ENCODE results near the gene PRSS8. TPM values are rescaled to one million over a fixed set of nuclear protein-coding genes. Genes with fewer than 3 reads are reported as not detected.
A peak's percentile ranks its signal among the peaks of the same experiment; 100 is the strongest.
"Not testable (repeated sequence)": the region's sequence is repeated elsewhere in the genome, so short reads cannot be mapped to it uniquely, and the experiment has no call there.

PRSS8 gene
- total RNA-seq, 1 experiment from 2014 or later, result 128 TPM

- DNase-seq (ENCODE audit: low spot score), result not testable (repeated sequence)
Observed at GRCh38 chr16:31144418-31144817, 8.9 kb upstream of the PRSS8 start.

GRCh38 chr16:31143694-31144148 is 8.2 kb upstream of the PRSS8 start:
- no peak for DNase-seq (ENCODE audit: low spot score)

DNA sequence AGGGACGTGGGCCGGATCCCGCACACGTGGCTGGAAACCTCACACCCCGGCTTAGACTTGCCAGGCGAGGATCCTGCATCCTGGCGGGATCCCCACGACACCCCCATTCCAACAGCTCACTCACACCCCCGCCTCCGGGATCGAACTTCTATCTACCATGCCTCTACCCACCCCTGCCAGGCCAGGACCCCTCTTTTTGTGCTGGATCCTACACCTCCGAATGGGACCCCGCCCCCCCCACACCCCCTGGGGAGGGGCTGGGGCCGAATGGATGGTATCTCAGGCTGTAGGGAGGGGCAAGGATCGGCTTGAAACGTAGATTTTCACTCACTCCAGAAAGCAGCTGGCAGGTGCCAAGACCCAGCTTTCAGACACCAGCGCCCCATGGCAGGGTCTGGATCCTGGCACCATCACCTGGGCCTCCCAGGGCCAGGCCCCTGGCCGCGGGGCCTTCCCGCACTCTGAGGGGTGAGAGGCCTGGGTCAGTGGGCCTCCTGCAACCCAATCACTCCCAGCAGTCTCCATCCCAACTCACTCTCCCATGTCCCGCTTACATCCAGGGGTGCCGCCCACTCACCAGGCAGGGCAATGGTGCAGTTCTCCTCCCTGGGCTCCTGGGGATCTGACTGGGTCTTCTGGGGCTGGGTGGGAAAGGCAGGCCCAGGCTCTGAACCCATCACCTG is 7.6 kb upstream of the PRSS8 start:
- no peak for DNase-seq (ENCODE audit: low spot score)

- DNase-seq (ENCODE audit: low spot score), result peak; percentile 98
Observed at GRCh38 chr16:31142109-31143010, 6.8 kb upstream of the PRSS8 start.

DNA sequence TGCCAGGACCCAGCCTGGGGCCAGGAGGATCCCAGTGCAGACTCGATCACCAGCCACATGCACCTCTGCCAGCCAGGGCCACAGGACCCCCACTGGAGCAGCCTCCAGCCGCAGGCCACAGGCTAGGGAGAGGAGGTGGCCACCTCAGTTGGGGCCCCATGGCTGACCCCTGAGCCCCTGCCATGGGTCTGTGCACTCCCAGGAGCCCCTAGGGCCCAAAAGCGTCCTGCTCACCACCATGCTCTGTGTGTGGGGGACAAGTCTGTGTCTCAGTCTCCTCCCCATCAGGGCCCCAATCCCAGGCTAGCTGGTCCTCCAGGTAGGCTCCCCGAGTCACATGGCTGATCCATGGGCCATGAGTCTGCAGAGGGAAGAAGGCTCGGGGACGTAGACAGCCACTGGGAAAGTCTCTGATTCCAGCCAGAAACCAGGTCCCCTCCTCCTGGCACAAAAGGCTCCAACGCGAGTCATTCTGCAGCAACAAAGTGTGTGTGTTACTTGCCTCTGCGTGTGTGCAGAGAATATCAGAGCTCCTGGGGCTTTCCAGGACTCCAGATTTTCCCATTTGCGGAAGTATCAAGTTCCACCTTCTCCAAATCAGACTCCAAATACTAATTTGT is 6.1 kb upstream of the PRSS8 start:
- no peak for DNase-seq (ENCODE audit: low spot score)

GRCh38 chr16:31141071-31141469 is 5.5 kb upstream of the PRSS8 start:
- not testable (repeated sequence) for DNase-seq (ENCODE audit: low spot score)

- peak; percentile 93 for DNase-seq (ENCODE audit: low spot score)
Observed at GRCh38 chr16:31138621-31139578, 3.4 kb upstream of the PRSS8 start.

GRCh38 chr16:31136822-31137499 is 1.4 kb upstream of the PRSS8 start:
- DNase-seq (ENCODE audit: low spot score), result not testable (repeated sequence)

DNA sequence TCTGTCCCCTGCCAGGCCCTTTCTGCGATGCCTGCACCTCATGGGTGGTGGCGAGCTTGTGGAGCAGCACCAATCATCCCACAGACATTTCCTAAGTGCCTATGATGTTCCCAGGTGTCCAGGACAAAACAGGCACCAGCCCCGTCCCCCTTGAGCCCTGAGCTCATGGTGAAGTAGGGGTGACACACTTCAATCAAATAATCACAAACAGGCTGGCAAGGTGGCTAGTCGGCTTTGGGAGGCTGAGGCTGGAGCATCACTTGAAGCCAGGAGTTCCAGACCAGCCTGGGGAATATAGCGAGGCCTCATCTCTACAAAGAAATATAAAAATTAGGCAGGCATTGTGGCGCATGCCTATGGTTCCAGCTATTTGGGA is 748 bp upstream of the PRSS8 start:
- no peak for DNase-seq (ENCODE audit: low spot score)

- peak; percentile 60 for DNase-seq (ENCODE audit: low spot score)
Observed at GRCh38 chr16:31134625-31135534, 647 bp downstream of the PRSS8 start.

DNA sequence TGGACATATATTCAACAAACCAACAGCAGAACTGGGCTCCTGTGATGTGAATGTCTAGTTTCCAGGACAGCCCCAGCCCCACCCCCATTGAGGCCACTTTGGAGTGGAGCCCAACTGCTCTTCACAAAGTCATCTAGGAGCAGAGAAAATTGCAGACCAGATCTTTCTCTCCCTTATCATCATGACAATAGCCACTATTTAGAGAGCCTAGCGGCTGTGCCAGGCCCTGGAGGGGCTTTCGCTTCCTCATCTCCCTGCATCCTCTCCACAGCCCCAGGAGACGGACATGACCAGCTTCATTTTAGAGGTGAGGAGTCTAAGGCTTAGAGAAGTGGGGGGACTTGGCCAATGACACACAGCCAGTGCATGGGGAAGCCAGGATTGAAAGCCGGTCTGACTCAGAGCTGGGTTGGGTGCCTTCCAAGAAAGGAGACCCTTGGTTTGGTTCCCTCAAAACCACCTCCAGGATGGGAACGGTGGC is 1.4 kb downstream of the PRSS8 start:
- peak; percentile 22 for DNase-seq (ENCODE audit: low spot score)

DNA sequence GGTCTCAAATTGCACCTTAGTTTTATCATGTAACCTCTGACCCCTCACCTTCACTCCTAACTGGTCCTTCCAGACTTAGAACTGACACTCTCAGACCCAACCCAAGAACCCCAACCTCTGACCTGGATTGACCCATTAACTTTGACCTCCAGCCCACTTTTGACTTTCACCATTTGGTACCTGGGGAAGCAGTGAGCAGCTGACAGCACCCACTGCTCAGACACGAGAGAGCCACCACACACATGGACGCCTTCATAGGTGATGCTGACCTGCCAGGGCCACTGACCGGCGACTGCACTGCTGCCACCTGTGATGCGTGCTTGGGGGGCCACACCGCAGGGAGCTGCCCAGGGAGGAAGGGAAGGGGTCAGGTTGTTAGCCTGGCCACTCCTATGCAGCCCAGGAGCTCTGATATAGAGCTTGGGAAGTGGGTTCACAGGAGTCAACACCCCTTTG is 2.5 kb downstream of the PRSS8 start:
- no peak for DNase-seq (ENCODE audit: low spot score)

GRCh38 chr16:31132303-31132979 is 3.1 kb downstream of the PRSS8 start:
- no peak for DNase-seq (ENCODE audit: low spot score)

GRCh38 chr16:31131841-31132271 is 3.7 kb downstream of the PRSS8 start:
- DNase-seq (ENCODE audit: low spot score), result no peak

GRCh38 chr16:31131416-31131815 is 4.1 kb downstream of the PRSS8 start:
- no peak for DNase-seq (ENCODE audit: low spot score)

DNA sequence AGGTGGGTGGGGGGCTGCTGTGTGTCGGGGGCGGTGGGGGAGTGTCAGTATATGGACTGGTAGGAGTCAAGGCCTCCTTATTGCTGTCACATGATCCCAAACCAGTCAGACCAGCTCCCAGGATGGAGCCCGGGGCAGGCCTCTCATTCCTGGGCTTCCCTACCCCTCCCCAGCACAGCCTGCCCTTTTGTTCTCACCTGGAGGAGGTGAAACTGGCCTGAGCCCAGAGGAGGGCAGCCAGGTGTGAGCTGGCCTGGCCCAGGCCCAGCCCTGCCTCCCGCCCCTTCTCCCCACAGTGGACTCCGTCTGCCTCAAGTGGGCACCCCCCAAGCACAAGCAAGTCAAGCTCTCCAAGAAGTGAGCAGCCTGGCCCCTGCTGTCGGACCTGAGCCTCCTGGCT is 4.6 kb downstream of the PRSS8 start:
- peak; percentile 95 for DNase-seq (ENCODE audit: low spot score)

- no peak for DNase-seq (ENCODE audit: low spot score)
Observed at GRCh38 chr16:31130336-31130891, 5.1 kb downstream of the PRSS8 start.

All from HT-29 (cell line).